ENCODE measurements around the gene DZIP1.
"Not testable (repeated sequence)": the region's sequence is repeated elsewhere in the genome, so short reads cannot be mapped to it uniquely, and the experiment has no call there.

The DZIP1 gene

DNA sequence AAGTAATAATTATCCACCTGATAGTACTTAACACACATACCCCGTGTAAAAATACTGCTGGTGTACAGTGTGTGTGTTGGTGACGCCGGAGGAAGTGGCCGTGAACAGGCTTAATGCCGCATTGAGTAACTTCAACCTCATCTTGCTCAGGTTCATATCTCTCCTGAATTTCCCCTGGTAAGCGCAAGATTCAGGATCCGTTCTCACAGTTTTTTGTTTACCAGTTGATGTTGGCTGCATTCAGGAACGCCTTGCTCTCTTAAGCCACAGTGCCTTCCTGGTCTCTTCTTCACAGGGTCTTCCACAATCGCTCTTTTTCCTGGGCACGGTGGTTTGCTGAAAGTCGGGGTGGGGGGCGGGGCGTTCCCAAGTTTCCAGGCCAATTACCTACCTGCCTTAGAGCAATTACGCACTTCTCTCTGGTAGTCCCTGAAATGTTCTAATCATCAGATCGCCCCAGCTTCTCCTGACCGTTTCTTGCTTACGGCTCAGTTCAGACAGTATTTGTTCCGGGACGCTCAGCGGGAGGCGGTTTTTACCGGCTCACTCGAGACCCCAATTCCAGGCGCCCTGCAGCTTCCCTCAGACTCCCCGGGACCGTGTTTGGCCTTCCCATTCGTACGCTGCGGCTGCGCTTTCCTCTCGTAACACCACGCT, 31.7 kb upstream of the DZIP1 start:
- peaks cover 27% of the 10 kb centered on the region for H3K4me1 ChIP-seq
- no peaks in the 10 kb centered on the region for H3K27me3 ChIP-seq
- peak overlapping the region; percentile 97 for H3K9ac ChIP-seq
- peak overlapping the region; percentile 96 for H3K4me3 ChIP-seq
- H3K9me3 ChIP-seq: peaks cover 29% of the 10 kb centered on the region
- H3K36me3 ChIP-seq: peaks cover 14% of the 10 kb centered on the region
- peak overlapping the region; percentile 90 for H3K4me2 ChIP-seq
- H3K27ac ChIP-seq: peak overlapping the region; percentile 92
- no peak for TF ChIP-seq Cebpa-rat (IDR thresholded peaks at IDR 0.05)
- peaks cover 23% of the 10 kb centered on the region; the same call in 1 of the 2 replicates for H4K20me1 ChIP-seq

DNA sequence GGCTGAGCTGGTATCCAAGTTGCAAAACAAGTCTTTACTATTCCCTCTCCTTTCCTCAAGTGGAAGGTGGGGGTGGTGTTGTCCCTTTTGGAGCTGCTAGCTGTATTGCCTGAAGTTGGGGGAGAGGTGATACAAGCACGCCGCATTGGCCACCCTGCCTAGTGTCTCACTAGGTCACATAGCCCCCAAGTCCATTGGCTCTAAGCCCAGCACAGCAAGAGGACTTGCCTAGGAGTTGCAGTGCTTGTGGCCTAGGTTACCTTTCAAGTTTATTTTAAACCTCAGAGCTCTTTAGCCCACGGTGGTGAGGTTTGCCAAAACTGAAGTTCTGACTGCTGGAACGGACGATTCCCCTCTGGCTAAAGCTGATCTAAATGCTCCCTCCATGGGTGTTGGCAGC, 27.1 kb upstream of the DZIP1 start:
- Histone ChIP-seq H3K4me3 (no peak overlapping the region), H3K27me3 (no peaks in the 10 kb centered on the region), H3K4me1 (peaks cover 10% of the 10 kb centered on the region), H3K27ac (no peak overlapping the region), H3K9me3 (peaks cover 68% of the 10 kb centered on the region), H4K20me1 (no peaks in the 10 kb centered on the region), H3K4me2 (no peak overlapping the region), H3K9ac (no peak overlapping the region), H3K36me3 (peaks cover 26% of the 10 kb centered on the region)
- TF ChIP-seq Cebpa-rat (IDR thresholded peaks at IDR 0.05): no peak

GRCh38 chr13:95667235-95667634, 22.7 kb upstream of the DZIP1 start:
- not testable (repeated sequence) for H3K9ac ChIP-seq, H3K4me3 ChIP-seq, H3K27ac ChIP-seq, H4K20me1 ChIP-seq, H3K4me1 ChIP-seq, H3K27me3 ChIP-seq, H3K4me2 ChIP-seq
- H3K9me3 ChIP-seq: peaks cover 68% of the 10 kb centered on the region
- peaks cover 26% of the 10 kb centered on the region for H3K36me3 ChIP-seq

- H3K27ac ChIP-seq: no peak overlapping the region
- no peak overlapping the region for H3K9ac ChIP-seq
- no peaks in the 10 kb centered on the region for H3K4me1 ChIP-seq
- H3K36me3 ChIP-seq: no peaks in the 10 kb centered on the region
- peaks cover 9% of the 10 kb centered on the region for H3K9me3 ChIP-seq
- no peak for TF ChIP-seq Cebpa-rat (IDR thresholded peaks at IDR 0.05)
- no peaks in the 10 kb centered on the region for H3K27me3 ChIP-seq
- H3K4me2 ChIP-seq: no peak overlapping the region
- no peaks in the 10 kb centered on the region for H4K20me1 ChIP-seq
- no peak overlapping the region for H3K4me3 ChIP-seq
Observed at GRCh38 chr13:95660981-95661581, 16.6 kb upstream of the DZIP1 start.

DNA sequence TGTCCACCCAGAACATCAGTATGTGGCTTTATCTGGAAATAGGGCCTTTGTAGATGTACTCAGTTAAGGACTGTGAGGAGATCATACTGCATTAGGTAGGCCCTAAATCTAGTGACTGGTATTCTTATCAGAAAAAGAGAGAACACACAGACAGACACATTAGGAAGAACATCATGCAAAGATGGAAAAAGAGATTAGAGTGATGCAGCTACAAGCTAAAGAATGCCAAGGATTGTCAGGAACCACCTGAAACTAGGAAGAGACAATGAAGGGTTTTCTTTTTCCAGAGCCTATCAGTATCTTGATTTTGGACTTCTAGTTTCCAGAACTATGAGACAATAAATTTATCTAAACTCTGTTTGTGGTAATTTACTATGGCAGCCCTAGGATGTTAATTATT, 15.0 kb upstream of the DZIP1 start:
- H3K9me3 ChIP-seq: no peaks in the 10 kb centered on the region
- no peaks in the 10 kb centered on the region for H3K4me1 ChIP-seq
- no peak overlapping the region for H3K4me3 ChIP-seq
- H3K4me2 ChIP-seq: no peak overlapping the region
- no peak for TF ChIP-seq Cebpa-rat (IDR thresholded peaks at IDR 0.05)
- no peaks in the 10 kb centered on the region for H3K36me3 ChIP-seq
- H3K9ac ChIP-seq: no peak overlapping the region
- H3K27ac ChIP-seq: no peak overlapping the region
- no peaks in the 10 kb centered on the region for H3K27me3 ChIP-seq
- H4K20me1 ChIP-seq: no peaks in the 10 kb centered on the region

GRCh38 chr13:95656386-95657015, 12.0 kb upstream of the DZIP1 start:
- Histone ChIP-seq H4K20me1 (no peaks in the 10 kb centered on the region), H3K4me3 (no peak overlapping the region), H3K36me3 (no peaks in the 10 kb centered on the region), H3K9me3 (no peaks in the 10 kb centered on the region), H3K9ac (no peak overlapping the region), H3K4me2 (no peak overlapping the region), H3K27ac (no peak overlapping the region), H3K27me3 (no peaks in the 10 kb centered on the region), H3K4me1 (no peaks in the 10 kb centered on the region)
- TF ChIP-seq Cebpa-rat (IDR thresholded peaks at IDR 0.05): no peak

- no peak for TF ChIP-seq Cebpa-rat (IDR thresholded peaks at IDR 0.05)
Observed at GRCh38 chr13:95652821-95653220, 8.3 kb upstream of the DZIP1 start.

DNA sequence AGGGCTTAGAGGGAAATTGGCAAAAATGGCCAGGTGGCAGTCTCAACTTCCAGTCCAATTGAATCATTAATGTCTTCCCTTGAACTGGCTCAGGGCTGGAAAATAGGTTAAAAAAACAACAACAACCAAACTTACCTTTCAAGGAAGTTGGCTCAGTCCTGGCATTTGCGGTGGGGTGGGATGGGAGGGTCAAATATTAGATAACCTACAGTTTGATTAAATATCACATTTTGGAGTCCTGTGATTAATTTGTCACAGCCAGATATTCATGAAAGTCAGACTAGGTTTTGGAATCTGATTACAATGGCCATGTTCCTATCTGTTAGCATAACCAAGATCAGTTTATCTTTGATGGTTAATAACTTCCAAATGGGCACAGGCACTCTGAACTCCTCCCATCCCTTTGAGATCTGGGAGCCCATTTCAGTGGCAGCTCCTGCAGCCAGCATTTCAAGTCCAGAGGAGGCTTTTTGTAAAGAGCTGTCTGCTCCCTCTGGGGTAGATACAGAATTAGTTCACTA, 7.8 kb upstream of the DZIP1 start:
- H3K27ac ChIP-seq: no peak overlapping the region

More at GRCh38 chr13:95652821-95653220, 8.3 kb upstream of the DZIP1 start:
- H3K27me3 ChIP-seq: no peaks in the 10 kb centered on the region
- H3K4me2 ChIP-seq: no peak overlapping the region
- H4K20me1 ChIP-seq: no peaks in the 10 kb centered on the region
- no peaks in the 10 kb centered on the region for H3K4me1 ChIP-seq
- H3K9ac ChIP-seq: no peak overlapping the region
- H3K36me3 ChIP-seq: no peaks in the 10 kb centered on the region
- no peak overlapping the region for H3K4me3 ChIP-seq
- H3K27ac ChIP-seq: no peak overlapping the region
- no peaks in the 10 kb centered on the region for H3K9me3 ChIP-seq

GRCh38 chr13:95650696-95651095, 6.2 kb upstream of the DZIP1 start:
- H3K9me3 ChIP-seq: no peaks in the 10 kb centered on the region
- no peak overlapping the region for H3K9ac ChIP-seq
- TF ChIP-seq Cebpa-rat (IDR thresholded peaks at IDR 0.05): no peak
- no peaks in the 10 kb centered on the region for H3K27me3 ChIP-seq
- no peak overlapping the region for H3K4me3 ChIP-seq
- no peaks in the 10 kb centered on the region for H3K4me1 ChIP-seq
- H4K20me1 ChIP-seq: no peaks in the 10 kb centered on the region
- no peak overlapping the region for H3K27ac ChIP-seq
- no peak overlapping the region for H3K4me2 ChIP-seq
- H3K36me3 ChIP-seq: no peaks in the 10 kb centered on the region

More for the DNA sequence above, 7.8 kb upstream of the DZIP1 start:
- no peak for TF ChIP-seq Cebpa-rat (IDR thresholded peaks at IDR 0.05)
- Histone ChIP-seq H3K9me3 (no peaks in the 10 kb centered on the region), H3K4me2 (no peak overlapping the region), H3K4me1 (no peaks in the 10 kb centered on the region), H4K20me1 (no peaks in the 10 kb centered on the region), H3K36me3 (no peaks in the 10 kb centered on the region), H3K9ac (no peak overlapping the region), H3K4me3 (no peak overlapping the region), H3K27me3 (no peaks in the 10 kb centered on the region)

GRCh38 chr13:95647321-95647720, 2.8 kb upstream of the DZIP1 start:
- no peaks in the 10 kb centered on the region for H3K27me3 ChIP-seq
- H3K9me3 ChIP-seq: peaks cover 11% of the 10 kb centered on the region
- H3K9ac ChIP-seq: no peak overlapping the region
- H4K20me1 ChIP-seq: no peaks in the 10 kb centered on the region
- TF ChIP-seq Cebpa-rat (IDR thresholded peaks at IDR 0.05): no peak
- no peak overlapping the region for H3K4me3 ChIP-seq
- no peaks in the 10 kb centered on the region for H3K36me3 ChIP-seq
- no peaks in the 10 kb centered on the region for H3K4me1 ChIP-seq
- no peak overlapping the region for H3K4me2 ChIP-seq
- H3K27ac ChIP-seq: no peak overlapping the region

Data from BLaER1 (cell line).